GM18498 (cell line): ENCODE data around the gene KLHL30.

Experiments
- ATAC-seq: cut with Tn5 transposase; IDR thresholded peaks from one replicate; pipeline ENCODE4 v1.9.1; 2021; ENCODE audit warnings: mild to moderate bottlenecking, moderate library complexity; ENCODE audit not compliant: unreplicated experiment

The KLHL30 gene

DNA sequence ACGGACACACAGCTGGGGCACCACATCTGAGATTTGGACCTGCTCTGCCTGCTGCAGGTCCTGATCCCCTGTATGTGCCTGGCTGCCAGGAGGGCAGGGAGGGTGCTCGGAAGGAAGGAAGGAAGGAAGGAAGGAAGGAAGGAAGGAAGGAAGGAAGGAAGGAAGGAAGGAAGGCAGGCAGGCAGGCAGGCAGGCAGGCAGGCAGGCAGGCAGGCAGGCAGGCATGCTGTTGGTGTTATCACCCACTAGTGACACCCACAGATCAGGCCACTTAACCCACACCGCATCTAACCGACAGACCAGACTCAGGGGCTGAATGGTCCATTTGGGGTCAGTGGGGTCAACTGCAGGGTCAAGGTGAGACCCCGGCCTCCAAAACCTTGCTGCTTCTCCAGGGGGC lies 5.8 kb downstream of the KLHL30 start:
- ATAC-seq = no peak

GRCh38 chr2:238145046-238145445 lies 6.6 kb downstream of the KLHL30 start:
- no peak for ATAC-seq

DNA sequence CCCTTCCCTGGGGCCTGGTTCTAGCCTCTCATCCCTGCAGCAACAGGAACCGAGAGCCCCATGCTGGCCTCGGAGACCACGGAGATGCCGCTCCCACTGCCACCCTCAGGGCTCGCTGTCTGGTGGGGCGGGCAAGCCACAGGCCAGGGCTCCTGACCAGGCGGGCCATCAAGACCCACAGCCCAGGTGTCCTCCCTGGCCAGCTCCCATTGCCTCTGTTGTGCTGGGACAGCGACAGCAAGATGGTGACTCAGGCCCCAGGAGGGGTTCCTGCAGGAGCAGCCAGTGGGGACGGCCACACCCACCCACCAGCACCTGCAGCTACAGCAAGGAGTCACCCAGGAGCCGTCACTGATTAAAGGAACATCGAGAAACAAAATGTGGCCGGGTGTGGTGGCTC lies 7.4 kb downstream of the KLHL30 start:
- ATAC-seq = no peak

GRCh38 chr2:238146884-238147544 lies 8.5 kb downstream of the KLHL30 start:
- ATAC-seq = no peak

DNA sequence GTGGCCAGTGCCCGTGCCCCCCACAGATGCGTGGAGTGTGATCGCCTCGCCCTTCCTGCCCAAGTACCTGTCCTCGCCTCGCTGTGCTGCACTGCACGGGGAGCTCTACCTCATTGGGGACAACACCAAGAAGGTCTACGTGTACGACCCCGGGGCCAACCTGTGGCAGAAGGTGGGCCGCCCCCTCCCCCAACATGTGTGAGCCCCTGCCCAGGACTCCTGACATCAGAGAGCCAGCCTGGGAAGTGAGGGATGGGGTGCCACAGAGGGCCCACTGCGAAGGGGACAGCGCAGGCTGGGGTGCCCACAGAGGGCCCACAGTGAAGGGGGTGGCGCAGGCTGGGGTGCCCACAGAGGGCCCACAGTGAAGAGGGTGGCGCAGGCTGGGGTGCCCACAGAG lies 10.5 kb downstream of the KLHL30 start:
- no peak for ATAC-seq

DNA sequence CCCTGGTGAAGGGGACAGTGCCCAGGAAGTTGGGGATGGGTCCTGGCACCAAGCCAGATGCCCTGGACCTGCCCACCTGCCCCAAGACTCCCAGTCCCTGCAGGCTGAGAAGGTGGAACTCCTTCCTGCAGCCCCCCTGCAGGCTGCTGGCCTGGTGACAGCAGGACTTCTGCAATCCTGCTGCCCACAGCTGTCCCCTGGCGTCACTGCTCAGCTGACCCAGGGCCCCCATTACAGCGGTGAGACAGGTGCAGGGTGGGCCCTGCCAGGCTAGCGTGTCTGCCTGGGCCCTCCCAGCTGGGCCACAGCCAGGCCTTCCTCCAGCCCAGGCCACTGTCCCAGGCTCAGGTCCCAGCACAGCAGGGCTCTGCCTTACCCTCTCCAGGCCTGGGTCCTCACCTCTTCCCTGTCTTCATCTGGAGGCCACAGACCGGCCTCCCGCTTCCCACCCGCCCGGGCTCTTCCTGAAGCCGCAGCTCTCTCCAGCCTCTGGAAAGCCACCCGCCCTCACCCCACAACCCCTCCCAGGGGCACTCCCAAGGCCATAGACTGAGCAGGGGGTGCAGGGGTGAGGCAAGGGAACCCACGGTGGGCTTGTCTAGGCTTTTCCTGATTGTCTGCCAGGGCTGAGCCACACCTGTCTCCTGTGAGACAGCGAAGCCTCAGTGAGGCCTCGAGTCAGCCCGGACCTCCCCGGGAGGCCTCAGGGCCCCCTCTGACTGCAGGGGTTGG lies 11.5 kb downstream of the KLHL30 start:
- ATAC-seq = no peak

GRCh38 chr2:238150686-238151085 lies 12.2 kb downstream of the KLHL30 start:
- ATAC-seq = no peak

GRCh38 chr2:238151205-238151604 lies 12.7 kb downstream of the KLHL30 start:
- ATAC-seq = no peak

DNA sequence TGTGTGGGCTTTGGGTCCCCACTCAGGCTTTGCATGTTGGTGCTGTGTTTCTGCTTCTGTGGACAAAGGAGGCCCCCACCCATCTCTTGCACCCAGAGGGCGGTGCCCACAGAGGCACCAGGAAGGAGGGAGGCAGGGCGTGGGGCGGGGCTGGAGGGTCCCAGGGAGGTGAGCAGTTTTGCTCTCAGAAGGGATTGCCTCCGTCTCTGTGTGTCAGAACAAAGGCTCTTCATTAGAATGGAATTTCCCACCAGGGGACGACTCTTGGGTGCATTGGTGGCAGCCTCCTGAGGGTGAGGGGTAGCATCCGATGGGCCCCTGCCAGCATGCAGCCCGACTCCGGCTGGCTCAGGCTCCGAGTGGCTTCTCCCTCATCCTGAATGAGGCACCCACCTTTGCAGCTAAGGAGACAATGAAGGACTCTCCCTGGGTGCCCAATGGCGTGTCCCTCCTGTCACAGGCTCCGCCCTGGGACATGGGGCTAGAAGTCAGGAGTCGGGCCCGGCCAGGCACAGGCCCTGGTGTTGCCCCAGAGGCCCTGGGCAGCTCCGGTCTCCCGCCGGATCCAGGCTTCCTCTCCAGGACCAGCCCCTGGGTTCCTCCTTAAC lies 13.3 kb downstream of the KLHL30 start:
- ATAC-seq = no peak

- ATAC-seq = no peak
These were observed 14.6 kb downstream of the KLHL30 start for GRCh38 chr2:238152771-238153688.

DNA sequence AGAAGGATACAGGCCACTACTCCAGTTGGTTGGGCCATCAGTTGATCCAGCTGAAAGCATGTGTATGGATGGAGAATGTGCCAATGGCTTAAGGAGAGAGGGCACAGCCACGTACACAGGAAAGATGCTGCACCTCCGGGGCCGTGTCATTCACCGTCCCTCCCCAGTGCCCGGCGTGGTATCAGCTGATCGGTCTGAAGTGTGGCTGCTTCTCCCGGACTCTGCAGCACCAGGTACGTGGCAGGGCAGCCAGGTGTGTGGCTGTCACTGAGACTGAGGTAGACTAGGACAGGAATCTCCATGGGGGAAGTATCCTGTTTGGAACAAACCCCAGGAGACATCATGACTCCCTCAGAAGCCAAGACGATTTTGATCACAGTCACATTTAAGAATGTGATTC lies 16.1 kb downstream of the KLHL30 start:
- ATAC-seq = no peak

GRCh38 chr2:238155051-238155760 lies 16.7 kb downstream of the KLHL30 start:
- ATAC-seq = no peak

DNA sequence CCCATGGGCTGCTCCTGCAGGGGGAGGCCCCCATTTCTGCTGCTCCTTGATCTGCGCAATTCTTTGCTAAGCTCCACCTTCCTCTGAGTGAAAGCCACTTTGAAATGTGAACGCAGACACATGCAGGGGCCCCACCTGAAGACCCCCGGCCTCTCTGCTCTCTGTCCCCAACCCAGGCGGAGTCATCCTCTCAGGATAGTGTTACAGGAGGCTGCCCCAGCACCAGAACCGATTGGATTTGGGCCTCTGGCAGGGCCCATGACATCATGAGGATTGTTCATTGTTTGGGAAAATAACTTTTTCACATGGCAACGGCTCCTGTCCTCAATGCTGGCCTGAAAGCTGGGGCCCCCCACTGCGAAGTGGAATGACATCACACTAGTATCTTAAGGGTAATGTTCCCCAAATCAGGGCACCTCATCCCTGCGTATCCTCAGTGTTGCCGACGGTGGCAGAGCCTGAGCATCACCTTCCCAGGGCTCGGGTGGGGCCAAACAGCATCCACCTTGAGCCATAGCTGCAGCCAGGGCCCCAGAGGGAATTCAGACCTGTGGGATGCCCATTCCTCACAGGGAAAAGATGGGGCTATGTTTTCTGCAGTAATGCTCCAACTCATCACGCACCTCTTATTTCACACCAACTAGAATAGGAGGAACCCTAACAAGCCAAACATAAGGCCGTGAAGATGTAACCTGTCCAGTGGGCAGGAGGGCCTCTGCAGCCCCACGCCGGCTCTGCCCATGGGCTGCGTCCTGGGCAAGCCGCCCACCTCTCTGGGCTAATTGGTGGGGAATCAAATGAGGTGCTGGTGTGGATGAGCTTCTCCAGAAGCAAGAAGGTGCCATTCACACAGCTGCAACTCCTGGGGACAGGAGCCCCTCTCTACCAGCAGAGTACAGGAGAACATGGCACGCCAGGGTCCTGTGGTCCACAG lies 17.6 kb downstream of the KLHL30 start:
- ATAC-seq = no peak

DNA sequence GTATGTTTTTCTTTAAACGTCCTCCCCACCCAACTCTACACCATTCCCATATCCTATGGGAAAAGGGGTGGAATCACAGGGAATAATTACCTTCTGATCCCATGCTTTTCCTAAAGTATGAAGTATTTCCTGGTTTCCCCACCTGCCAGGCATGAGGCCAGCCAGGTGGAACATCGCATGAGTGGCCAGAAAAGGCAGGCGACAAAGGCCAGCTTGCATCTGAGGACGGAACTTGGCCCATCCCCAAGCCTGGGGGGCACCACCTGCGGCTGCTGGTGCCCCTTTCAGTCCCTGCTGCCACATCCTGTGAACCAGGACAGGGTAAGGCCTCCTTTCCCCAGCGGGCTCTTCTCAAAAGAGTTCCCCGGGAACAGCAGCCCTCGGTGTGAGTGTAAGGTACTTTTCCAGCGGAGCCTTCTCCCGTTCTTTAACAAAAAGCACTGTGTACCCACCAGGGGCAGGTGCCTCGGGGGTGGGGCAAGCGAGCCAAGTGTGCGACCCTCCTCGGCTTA lies 19.1 kb downstream of the KLHL30 start:
- no peak for ATAC-seq

GRCh38 chr2:238158018-238158508 lies 19.6 kb downstream of the KLHL30 start:
- no peak for ATAC-seq

DNA sequence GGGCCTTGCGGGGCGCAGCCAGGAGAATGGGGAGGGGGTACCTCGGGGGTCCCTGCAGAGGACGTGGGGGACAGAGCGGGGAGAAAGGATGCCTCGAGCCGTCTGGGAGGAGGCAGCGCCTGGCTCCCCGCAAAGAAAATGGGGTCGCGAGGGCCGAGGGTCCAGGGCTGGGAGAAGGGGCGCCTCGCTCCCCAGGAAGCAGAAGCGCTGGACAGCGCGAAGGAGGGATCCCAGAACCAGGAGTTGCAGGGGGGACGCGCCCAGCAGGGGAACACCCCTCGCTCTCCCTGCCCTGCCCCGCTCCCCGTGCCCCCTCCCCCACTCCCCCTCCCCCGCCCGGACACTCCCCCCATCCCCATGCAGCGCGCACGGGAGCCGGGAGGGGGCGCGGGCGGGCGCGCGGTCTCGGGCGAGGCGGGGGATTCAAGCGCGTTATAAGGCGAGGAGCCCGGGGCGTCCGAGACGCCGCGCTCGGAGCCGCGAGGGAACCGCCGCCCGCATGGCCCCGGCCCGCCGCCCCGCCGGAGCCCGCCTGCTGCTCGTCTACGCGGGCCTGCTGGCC lies 20.1 kb downstream of the KLHL30 start, which contains the start of gene ERFE:
Gene ERFE (plus strand): TSS at position 462 of the 562 bp plus-strand sequence. CDS start 38 bp downstream, at position 500.
- no peak for ATAC-seq

- ATAC-seq = no peak
These were observed 20.6 kb downstream of the KLHL30 start for GRCh38 chr2:238159071-238159539.

DNA sequence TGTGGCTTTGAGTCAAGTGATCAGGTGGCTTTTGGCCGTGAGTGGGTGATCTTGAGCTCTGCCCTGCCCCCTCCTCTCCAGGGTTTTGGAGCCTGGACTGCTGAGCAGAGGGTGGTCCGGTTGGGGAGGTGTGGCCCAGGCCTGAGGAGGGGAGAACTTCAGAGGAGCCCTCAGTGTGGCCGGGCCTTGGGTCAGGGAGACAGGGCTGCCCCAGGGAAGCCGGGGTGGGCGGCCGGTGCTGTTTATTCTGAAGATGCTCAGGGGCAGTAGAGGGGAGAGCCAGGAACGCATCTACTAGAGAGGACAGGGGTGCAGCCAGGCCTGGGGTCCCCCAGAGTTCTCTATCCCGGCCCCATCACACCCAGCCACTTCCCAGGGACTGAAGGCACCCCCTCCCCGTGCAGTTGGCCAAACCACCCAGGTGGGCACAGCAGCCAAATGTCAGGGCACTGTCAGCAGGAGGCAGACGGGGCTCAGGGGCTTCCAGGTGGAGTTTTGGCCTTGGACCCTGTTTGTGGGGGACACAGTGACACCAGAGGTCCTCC lies 21.3 kb downstream of the KLHL30 start:
- no peak for ATAC-seq
